Nucleus accumbens (tissue), 56 donors: Measurements from ENCODE around the gene SEC31B.

Experiments used
- DNase-seq, 56 donors: peaks; one replicate each; lab custom pipeline; 2025; lab: John Stamatoyannopoulos, UW

Gene SEC31B

DNA sequence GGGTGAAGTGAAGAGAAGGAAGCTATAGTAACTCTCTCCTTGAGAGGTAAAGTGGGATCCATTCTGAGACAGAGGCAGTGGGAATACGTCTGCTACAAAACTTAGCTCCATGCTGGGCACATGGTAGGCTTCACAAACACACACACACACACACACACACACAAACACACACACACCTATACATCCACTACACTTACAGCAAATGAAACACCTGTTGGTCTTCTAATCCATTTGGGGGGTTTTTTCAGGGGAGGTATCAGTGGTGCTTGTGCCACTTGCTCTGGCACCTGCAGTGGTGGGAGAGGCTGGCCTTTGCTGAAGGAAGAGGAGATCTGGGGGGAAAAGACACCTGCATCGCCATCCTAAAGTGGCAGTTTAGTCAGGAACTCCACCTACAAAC, 14.5 kb downstream of the SEC31B start:
- no peak for DNase-seq

DNA sequence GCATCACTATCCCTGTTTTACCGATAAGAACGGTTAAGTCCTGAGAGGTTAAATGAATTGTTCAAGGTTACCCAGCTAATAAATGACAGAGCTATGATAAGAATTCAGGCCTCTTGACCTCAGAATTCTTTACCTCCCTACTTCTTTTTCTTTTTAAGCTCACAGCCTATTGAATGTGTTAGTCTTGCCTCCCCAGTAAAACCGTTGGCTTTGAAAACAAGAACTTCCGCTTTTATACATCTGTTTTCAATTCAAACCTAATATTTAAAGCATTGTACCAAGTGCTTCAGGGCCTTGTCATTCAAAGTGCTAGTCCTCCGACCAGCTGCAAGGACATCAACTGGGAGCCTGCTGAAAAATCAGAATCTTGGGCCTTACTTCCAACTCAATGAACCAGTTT, 15.6 kb downstream of the SEC31B start:
- no peak for DNase-seq

DNA sequence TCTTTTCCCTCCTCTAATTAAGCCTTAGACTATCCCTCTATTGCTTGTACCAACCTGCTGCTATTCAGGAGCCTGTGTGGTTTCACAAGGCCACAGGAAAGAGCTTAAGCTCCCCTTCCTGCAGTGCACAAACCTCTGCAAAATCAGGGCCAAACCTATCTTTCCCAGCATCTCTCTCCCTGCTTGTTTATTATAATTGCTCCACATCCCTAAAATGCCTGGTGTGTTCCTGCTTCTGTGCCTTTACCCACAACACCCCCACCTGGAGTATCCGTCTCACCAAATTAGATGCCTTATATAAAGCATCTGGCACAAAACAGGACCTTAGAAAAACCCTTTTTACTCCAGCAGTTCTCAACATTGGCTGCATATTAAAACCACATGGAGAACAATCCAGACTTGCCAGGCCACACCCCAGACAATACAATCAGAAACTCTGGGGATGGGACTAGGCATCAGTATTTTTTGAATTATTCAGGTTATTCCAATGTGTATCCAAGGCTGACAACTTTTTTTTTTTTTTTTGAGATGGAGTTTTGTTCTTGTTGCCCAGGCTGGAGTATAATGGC, 16.7 kb downstream of the SEC31B start:
- DNase-seq: no peak

DNA sequence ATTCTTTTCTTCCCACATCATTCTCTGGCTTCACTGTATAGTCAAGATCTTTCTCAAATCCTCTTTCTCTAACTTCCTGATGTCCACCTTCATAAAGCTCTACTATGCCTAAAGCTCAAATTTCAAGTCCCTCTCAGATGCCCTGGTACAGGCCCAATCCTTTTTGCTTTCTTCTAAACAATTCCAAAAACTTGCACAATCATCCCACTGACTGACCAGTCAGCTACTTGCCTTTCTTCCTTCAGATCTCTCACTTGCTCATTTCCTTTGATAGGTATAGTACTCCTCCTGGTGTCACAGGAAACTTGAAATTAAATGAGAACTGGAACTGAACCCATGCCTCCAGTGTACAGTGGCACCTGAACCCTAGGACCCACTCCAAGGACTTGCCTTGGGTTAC, 18.2 kb downstream of the SEC31B start:
- DNase-seq: no peak

DNA sequence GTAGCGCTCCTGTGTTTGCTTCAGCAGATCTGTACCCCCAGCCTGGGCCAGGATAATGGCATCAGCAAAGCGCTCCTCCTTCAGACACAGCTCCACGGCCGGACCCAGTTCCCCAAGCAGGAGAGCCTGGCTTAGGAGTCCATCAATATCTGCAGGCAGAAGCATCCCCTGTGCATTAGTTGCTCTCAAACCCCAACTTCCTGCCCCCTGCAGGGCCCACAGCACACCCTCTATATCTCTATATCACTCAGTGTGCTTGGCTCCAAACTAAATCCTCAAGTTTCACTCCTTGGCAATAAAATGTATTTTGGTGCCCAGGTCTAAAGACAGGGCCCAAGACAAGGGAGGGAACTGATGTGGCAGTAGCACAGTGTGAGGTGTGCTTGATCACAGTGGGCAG, 21.6 kb downstream of the SEC31B start:
- DNase-seq: no peak

DNA sequence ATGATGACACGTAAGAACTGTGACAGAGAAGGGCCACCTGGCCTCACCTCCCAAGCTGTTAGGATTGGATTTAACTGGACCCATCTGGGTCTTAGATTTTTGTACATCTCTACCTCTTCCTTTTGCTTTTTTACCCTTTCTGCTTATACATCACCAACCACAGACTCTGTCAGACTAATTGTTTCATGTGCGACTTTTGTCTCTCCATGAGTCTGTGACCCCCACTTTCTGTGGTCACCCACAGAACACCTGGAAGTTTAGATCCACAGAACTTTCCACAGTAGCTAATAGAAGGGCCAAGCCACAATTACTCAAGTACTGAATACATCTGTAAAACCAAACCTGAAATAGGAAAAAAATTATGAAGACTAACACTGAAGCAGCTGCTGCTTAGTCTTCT, 23.1 kb downstream of the SEC31B start:
- DNase-seq: no peak

DNA sequence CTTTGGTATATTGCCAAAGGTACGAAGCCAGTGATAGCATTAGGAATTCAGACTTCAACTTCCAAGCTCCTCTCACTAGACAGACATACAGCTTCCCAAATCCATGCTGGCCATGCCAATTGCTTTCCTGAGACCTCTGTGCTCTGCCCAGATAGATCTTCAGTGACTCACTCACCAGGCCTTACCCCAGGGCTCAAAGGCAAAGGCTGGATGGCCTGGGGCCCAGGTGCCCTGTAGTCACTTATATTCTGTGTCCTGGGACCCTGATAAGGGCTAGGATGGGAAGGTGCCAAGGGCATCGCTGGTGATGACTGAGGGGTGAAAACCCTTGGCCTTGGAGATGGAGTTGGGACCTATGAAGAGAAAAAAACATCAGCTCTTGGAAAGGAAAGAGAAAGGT, 29.1 kb downstream of the SEC31B start:
- DNase-seq: no peak

DNA sequence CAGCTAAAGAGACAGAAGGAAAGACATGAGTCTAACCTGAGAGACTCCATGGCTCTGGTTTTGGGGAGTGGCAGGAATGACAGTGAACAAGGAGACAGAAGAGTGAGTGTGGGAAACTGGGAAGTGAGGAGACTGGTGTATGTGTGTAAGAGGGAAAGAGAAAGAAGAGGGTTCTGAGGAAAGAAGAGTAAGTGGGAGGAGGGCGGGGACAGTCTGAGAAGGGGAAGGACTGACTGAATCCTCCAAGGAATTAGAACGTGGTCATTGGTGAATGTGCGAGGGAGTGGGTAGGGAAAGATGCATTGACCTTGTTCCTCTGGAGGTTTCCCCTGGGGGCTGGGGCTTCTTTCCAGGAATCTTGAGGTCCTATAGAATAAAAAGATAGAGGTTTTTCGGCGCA, 30.3 kb downstream of the SEC31B start:
- no peak for DNase-seq

DNA sequence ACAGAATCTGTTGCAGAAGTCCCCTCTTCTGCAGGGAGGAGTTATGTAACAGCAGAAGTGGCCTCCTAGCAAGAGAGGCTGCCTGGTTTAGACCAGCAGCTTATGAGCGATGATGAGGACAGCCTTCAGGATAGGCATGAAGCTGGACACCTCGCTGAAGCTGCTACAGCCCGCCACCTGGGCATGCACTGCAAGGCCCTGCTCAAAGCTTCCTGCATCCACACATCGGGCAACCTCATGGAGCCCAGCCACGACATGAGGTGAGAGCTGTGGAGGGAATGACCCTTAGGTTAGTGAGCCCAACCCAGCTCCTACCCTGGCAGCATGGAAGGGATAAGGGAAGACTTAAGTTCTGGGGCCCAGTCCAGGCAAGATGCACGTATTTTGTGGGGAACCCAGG, 32.1 kb downstream of the SEC31B start:
- no peak for DNase-seq

DNA sequence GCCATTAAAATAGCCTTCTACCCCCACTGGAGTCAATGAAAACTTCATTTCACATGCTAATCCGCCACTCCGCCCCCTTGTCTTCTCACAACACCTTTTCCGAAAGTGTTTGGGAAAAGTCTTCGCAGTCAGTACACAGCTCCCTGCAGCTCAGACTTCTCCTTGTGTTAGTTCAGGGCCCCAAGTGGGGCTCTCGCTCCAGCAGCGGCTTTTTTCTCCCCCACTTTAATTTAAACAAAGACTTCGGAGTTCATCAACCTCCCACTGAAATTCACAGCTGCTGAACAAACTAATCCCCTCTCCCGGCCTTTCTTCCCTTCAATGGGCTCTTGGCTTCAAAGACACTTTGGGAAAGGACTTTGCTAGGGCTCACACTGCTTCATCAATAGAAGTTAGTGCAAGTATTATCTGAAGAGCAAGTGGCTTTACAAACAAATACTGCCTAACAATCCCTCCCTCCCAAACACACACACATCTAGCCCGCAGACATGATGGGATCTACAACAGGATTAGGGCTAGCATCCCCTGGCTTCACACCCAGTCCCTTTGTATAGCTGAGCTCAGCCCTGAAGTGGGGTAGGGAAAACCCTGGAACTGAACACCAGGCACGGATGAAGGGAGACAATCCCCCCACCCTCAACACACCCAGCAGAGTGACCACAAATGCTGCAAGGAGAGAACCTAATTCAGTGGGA, 33.7 kb downstream of the SEC31B start:
- no peak for DNase-seq

DNA sequence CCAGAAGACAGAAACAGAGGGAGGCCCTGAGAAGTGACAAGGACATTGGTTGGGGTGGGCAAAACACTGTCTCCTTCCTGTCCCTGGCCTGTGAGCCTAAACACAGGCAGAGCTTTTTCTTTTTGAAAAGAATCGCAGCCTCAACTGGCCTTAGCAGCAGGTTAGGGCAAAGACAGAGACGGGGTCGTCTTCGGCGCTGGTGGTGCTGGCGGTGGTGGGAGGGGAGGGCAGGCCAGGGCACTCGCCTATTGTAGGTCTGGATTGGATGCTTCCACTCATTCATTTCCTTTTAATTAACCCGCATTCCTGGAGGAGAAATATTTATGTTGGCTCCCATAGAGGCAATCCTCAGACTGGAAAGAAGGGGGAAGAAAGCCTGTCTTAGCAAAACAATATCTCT, 34.3 kb downstream of the SEC31B start:
- DNase-seq: no peak

DNA sequence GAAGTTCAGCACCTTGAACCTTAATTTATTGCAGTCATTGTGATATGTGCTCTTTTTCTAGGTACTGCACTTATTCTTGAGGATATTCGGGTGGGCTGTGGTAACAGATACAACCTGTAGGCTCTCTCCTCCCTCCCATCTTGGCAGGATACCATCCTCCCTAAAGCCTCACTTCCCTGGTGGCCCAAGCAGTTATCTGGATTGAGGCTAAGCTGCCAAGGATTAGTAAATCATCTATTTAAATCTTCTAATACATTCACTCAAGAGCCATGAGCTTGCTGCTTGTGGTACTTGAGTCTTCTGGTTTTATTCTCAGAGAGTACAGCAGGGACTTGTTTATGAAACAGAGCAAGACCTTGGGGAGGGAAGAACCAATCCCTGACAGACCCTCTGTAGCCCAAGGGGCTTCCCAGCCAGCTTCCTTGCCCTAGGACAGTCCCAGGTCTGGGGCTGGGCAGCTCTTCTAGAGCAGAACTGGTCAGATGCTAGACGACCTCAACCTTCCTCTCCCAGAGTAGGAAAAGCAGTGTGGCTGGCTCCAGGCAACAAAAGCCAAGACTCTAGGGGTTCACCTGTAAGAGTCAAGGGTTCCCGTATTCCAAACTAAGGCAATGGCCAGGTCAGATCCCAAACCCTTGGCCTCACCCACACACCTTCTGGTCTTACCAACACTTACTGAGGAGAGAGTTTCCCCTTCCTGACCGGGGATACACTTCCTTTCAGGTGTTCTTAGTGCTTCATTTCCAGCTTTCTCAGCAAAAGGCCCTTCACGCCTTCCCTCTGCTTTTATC, 35.6 kb downstream of the SEC31B start:
- no peak for DNase-seq

DNA sequence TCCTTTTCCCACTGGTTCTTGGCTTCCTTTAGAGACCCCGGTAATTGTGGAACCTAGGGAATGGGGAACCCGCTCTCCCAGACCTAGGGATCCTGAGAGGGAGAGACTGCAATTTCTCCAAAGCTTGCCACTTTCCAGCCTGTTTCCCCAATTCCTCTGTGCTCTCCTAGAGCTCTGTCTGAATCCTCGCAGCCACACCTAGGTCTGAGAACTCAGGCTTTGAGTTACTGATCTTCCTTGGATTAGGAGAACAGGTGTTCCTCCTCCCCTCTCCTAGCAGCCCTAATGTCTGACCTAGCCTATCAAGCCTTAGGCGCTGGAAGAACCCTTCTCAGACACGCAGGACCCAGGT, 36.9 kb downstream of the SEC31B start:
- DNase-seq: peak in 1 of 56 donors; percentile 2

DNA sequence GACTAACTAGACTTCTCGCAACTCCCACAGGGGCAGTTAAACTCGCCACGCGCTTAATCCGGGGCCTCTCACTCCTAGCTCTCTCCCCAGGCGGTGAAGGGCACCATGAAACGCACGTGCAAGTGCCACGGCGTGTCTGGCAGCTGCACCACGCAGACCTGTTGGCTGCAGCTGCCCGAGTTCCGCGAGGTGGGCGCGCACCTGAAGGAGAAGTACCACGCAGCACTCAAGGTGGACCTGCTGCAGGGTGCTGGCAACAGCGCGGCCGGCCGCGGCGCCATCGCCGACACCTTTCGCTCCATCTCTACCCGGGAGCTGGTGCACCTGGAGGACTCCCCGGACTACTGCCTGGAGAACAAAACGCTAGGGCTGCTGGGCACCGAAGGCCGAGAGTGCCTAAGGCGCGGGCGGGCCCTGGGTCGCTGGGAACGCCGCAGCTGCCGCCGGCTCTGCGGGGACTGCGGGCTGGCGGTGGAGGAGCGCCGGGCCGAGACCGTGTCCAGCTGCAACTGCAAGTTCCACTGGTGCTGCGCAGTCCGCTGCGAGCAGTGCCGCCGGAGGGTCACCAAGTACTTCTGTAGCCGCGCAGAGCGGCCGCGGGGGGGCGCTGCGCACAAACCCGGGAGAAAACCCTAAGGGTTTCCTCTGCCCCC, 37.4 kb downstream of the SEC31B start:
- DNase-seq: peak in 49 of 56 donors; percentile 9 to 70 (median 33)

DNA sequence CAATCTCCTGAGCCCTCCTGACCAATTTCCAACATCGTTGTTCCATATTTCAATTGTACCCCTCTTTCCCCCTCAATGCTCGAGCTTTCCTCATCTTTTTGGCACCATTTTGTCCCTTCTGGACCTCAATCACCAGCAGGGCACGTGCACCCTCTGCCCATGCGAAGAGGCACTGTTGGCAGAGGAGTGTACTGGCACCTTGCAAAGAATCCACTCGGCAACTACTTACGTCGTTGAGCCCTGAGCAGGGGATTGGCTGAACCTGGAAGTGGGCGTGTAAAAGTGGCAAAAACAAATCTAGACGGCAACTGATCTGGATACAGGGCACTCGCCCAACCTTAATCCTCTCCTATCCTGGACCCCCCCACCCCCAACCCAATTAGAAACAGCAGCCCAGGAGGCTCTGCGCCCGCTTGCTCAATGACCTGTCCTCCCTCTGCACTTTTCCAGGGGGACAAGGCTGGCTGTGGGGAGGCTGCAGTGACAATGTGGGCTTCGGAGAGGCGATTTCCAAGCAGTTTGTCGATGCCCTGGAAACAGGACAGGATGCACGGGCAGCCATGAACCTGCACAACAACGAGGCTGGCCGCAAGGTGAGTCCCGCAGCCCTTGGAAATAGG, 38.1 kb downstream of the SEC31B start:
- DNase-seq: peak in 55 of 56 donors; percentile 15 to 92 (median 67)

DNA sequence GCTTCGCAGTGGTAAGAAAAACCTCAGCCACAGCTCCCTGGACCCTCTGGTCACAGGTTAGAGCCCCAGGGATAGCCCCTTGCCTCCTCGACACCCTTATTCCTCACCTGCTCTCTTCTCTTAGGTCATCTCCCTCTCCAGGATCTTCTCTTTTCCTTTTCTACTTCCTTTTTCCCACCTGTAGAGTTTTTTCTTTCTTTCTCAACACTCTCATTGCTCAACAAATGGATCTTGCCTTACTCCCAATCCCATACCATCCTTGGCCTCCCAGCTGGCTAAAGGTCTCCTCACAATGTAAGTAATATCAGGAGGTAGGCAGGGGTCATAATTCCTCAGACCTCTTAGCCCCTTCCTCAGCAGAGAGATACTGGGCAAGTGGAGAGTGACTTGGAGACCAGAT, 39.7 kb downstream of the SEC31B start:
- no peak for DNase-seq

DNA sequence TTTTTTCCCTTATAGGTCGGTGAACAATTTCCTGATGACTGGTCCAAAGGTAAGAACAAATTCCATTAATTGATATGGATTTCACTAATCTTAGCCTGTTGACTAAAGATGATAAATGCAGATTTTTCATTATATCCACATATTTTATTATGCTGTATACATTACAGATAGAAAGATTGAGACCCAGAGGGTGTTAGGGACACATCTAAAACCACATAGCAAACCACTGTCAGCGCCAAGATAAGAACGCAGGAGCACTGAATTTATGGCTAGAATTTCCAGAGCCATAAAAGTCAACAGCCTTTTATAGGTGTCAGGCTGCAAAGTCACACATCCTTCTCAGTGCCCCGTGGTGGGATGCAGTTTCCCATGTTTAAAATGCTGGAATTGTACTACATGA, 40.6 kb downstream of the SEC31B start:
- DNase-seq: no peak

DNA sequence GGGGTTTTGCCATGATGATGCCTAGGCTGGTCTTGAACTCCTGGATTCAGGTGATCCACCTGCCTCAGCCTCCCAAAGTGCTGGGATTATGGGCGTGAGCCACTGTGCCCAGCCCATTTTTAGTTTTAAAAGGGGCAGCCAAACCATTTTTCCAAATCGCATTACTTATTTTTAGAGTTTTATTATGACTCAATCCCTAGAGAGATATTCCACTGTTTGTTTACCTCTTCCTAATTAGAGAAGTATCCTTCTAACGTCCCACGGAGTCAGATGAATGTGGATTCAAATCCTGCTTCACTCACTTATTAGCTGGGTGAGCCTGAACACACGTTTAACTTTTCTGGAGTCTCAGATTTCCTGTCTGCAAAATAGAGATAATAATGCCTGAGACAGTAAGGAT, 41.7 kb downstream of the SEC31B start:
- DNase-seq: no peak

DNA sequence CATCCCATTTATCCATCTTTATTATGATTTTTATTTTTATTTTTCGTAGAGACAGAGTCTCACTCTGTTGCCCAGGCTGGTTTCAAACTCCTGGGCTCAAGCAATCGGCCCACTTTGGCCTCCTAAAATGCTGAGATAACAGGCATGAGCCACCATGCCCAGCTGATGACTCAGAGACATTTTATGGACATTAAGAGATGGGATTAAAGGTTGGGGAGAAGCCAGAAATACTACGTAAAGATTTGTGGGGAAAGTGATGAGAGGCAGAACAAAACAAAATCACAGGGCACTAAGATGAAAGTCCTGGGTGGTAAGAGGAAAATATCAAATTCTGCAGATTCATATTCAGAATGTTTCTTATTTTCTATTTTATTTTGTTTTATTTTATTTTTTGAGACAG, 49.3 kb downstream of the SEC31B start:
- no peak for DNase-seq

DNA sequence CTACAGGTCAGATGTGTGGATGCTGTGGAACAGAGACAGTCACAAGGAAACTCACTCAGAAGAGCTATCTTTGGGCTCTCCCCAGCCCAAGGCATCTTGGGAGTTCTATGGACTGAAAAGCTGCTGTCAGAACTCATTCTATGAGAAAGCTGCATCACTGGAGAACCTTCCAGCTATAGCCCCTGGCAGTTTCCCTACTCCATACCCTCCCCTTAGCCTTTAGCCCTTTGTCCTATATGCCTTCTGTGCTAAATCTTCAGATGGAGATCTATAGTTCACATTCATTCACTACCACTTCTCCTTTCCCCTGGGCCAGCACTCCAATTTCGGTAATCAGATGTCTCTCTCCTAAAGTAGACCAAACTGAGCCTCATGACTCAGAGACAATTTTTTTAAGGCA, 49.9 kb downstream of the SEC31B start:
- DNase-seq: no peak

DNA sequence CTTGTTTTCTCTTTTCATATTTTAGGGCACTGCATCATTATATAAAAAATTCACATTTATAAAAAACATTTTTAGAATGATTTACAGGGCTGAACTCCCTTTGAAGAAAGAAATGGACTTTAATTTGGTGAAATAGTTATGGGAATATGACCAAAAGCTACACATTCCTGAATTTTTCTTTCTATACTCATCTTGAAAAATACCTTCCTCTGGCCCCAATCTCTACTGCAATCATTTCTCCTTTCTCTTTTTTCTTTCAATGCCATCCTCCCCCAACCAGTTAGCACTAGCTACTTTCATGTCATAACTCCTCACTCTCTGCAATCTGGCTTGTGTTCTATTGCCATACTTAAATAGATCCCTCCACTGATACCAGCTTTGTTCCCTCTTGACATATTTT, 50.7 kb downstream of the SEC31B start:
- DNase-seq: no peak
